Stimulated activated naive CD8-positive, alpha-beta T cell treated with anti-CD3 and anti-CD28 coated beads, Interleukin-15, amount 100 ng/mL, for 72 hours (primary cell): ENCODE data around the gene NDUFA5.
A peak's percentile ranks its signal among the peaks of the same experiment; 100 is the strongest.

Source experiments
- ATAC-seq: fragments of 150-1000 bp; cut with Tn5 transposase; 2 replicates; pipeline ENCODE4 v1.10.0; 2021; ENCODE audit warnings: mild to moderate bottlenecking, moderate library complexity
- DNase-seq, 2 donors: peaks; one replicate each; pipeline ENCODE4 v3.0.0; 2021 to 2022
- H3K27ac Mint-ChIP-seq, 2 donors: one replicate each; pipeline ENCODE4 v1.8.0; 2022; ENCODE audit warnings: mild to moderate bottlenecking in 2 of 2, mixed read lengths in 2 of 2, moderate library complexity in 2 of 2
- H3K27me3 Mint-ChIP-seq: one replicate; pipeline ENCODE4 v1.8.0; 2022; ENCODE audit warnings: mixed read lengths
- H3K4me1 Mint-ChIP-seq: one replicate; pipeline ENCODE4 v1.8.0; 2022; ENCODE audit warnings: mild to moderate bottlenecking, mixed read lengths
- H3K4me3 Mint-ChIP-seq, 2 donors: one replicate each; pipeline ENCODE4 v1.8.0; 2022; ENCODE audit warnings: mild to moderate bottlenecking in 2 of 2, mixed read lengths in 2 of 2, moderate library complexity in 1 of 2
- H3K9me3 Mint-ChIP-seq, 2 donors: one replicate each; pipeline ENCODE4 v1.8.0; 2022; ENCODE audit warnings: mixed read lengths in 2 of 2

Gene NDUFA5

DNA sequence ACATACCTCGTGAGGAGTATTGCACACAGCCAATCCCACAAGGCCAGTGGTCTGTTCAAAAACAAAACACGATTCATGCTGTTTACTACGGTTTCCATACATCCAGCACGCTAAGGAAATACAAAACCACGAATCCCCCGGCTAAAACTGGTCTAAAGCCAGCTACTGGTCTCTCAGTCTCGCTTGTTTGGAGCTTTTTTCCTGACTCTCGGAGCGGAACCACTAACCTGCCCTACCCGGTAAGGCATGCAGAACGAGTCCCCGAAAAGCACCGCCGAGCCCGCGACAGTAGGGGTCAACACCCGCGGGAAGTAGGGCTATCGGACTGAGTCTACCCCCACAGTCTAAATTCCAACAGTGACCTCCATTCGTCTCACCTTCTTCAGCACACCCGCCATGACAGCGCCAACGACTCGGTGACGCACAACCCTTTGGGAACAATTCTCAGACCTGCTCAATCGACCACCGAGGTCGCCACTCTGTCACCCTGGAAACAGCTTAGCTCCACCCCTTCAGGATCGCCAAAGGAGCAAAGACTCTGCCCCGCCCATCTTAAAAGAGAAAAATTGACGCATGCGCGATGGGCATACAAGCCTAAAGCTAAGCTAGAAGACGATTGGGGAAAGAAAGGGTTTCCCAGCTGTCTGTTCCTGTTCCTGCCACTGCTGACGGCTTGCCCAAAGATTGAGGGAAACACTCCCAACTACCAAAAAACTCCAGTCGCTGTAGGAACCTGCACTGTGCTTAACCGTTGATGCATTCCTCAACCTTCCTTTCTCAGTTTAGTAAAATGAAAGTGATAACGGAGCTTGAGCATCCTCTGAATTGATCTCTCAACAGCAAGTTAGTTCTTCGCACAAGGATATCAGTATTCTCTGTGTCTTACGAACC, at the start of gene NDUFA5:
NDUFA5 (minus strand) TSS at position 421 of the 891 bp plus-strand sequence; CDS start at position 398, 23 bp downstream.
- Mint-ChIP-seq H3K4me1 (peaks cover 10% of the 10 kb centered on the region), H3K4me3 (no peak within 1 kb of the TSS), H3K9me3 (no peaks in the 10 kb centered on the region), H3K27ac (no peak within 1 kb of the TSS), H3K27me3 (peaks cover 7% of the 10 kb centered on the region)
- peak; percentile 98 for ATAC-seq
- peak; percentile 92 to 97 for DNase-seq

DNA sequence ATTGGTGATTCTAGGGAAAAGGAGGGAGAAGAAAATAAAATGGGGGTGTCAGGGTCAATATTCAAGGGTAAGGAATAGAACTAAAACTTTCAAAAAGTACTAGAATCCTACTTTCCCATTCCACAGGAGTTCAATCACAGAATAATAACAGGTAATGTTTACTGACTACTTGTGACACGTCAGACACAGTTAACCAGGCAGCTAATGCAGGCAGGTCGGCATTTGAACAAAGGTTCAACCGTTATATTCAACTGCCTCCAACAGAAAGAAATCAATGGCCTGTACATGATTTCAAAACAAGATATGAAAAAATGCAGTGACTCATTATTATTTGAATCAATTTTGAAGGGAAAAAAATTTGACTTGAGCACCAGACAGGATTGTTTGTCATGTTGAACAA, 47.1 kb upstream of the NDUFA5 start:
- Mint-ChIP-seq H3K4me1 (no peaks in the 10 kb centered on the region), H3K4me3 (no peak overlapping the region), H3K27ac (no peak overlapping the region), H3K27me3 (peaks cover 17% of the 10 kb centered on the region), H3K9me3 (no peaks in the 10 kb centered on the region)
- DNase-seq, result no peak
- ATAC-seq, result no peak

DNA sequence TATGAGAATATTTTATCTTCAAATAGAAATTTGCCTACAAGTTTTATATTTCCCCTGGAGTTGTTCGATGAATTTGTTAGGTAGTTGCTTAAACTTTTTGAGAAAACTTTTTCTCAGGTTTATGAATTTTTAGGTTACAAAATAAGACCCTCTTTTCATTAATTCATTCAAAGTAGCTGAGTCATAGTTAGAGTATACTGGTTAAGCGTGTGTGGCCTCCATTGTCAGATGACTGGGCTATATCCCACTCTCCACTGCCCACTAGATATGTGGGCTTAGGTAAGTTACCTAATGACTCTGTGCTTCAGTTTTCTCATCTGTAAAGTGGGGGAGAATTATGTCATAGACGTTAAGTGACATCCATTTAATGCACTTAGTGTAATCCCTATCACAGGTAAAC, 45.0 kb upstream of the NDUFA5 start:
- H3K27ac Mint-ChIP-seq, result no peak overlapping the region
- H3K27me3 Mint-ChIP-seq, result peaks cover 8% of the 10 kb centered on the region
- ATAC-seq (no peak), DNase-seq (no peak)
- no peaks in the 10 kb centered on the region for H3K9me3 Mint-ChIP-seq
- H3K4me1 Mint-ChIP-seq, result no peaks in the 10 kb centered on the region
- H3K4me3 Mint-ChIP-seq, result no peak overlapping the region

DNA sequence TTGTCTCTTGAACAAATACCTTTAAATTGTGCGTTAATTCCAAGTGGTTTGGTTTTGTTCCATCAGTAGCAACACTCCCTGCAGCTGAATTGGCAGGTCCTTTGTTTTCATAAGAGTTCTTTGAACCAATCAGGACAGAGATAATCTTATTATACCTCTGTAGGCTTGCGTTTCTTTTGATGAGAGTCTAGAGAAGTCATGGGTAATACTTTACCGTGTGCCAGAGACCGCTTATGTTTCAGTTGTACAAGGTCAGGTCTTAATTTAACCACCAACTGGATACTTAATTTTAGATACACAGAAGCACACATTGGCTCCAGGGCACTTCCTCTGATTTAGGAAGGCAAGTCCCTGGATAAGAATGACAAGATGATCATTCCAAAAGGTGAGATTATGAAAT, 43.9 kb upstream of the NDUFA5 start, which contains the start of gene ASB15:
ASB15 (plus strand) TSS at position 292 of the 400 bp plus-strand sequence. CDS start 12,682 bp downstream, outside the sequence.
- H3K27ac Mint-ChIP-seq, result no peak within 1 kb of the TSS
- peaks cover 8% of the 10 kb centered on the region for H3K27me3 Mint-ChIP-seq
- H3K9me3 Mint-ChIP-seq, result no peaks in the 10 kb centered on the region
- no peaks in the 10 kb centered on the region for H3K4me1 Mint-ChIP-seq
- H3K4me3 Mint-ChIP-seq, result no peak within 1 kb of the TSS
- DNase-seq, result no peak
- no peak for ATAC-seq

DNA sequence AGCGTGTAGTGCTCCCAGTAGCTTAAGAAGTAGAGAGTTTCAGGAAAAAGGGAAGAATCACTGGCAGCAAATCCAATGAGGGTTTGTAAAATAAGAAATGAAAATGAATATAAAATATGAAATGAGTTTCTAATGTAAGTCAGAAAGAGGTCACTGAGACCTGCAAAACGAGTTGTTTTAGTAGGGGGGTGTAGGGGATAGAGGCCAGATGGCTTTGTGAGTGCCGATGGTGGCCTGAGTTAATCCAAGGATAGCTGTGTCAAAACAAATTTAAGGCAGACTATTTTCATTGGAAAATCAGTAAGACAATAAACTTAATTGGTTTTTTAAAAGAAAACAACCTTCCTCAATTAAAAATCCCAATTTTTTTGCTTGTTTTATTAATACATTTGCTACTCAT, 43.3 kb upstream of the NDUFA5 start:
- ATAC-seq (no peak), DNase-seq (no peak)
- no peak overlapping the region for H3K27ac Mint-ChIP-seq
- peaks cover 8% of the 10 kb centered on the region for H3K27me3 Mint-ChIP-seq
- no peaks in the 10 kb centered on the region for H3K4me1 Mint-ChIP-seq
- H3K4me3 Mint-ChIP-seq, result no peak overlapping the region
- H3K9me3 Mint-ChIP-seq, result no peaks in the 10 kb centered on the region

DNA sequence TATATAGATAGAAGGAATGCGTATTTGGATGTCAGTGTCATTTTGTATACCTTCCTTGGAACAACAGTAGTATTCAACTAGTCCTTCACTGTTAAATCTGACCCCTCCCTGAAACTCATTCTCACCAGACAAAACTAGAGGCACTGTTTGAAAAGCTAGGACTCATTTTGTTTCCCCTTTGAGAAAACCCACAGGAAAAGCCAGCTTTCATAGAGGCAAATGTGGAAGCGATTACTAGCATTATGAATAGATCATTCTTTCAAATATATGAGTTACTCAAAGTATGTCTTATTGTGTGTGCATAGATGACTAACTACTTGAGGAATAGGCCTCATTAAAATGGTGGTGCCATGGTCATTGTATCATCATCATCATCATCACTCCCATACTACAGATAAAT, 42.1 kb upstream of the NDUFA5 start:
- H3K4me3 Mint-ChIP-seq, result no peak overlapping the region
- ATAC-seq, result no peak

DNA sequence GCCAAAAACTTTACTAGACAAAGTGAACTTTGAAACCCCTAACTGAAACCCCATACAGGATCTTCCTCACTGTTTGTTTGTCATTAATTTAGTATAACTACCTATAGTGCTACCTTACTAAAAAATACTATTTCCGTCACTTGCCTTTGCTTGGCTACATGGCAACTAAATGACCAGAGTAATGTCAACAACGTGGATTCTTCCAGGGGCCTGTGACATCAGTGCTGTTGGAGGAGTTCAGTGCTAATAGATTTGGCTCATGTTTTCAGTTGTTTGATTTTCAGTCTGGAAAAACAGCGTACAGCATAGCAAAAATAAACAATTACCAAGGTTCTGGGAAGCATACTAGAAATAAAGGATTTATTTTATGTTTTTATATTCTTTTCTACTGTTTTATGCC, 41.0 kb upstream of the NDUFA5 start:
- Mint-ChIP-seq H3K27me3 (peaks cover 7% of the 10 kb centered on the region), H3K9me3 (no peaks in the 10 kb centered on the region), H3K27ac (no peak overlapping the region), H3K4me1 (no peaks in the 10 kb centered on the region), H3K4me3 (no peak overlapping the region)
- DNase-seq (no peak), ATAC-seq (no peak)

More for the DNA sequence above, 42.1 kb upstream of the NDUFA5 start:
- H3K9me3 Mint-ChIP-seq, result no peaks in the 10 kb centered on the region
- H3K27me3 Mint-ChIP-seq, result peaks cover 7% of the 10 kb centered on the region
- no peak for DNase-seq
- H3K27ac Mint-ChIP-seq, result no peak overlapping the region
- H3K4me1 Mint-ChIP-seq, result no peaks in the 10 kb centered on the region

DNA sequence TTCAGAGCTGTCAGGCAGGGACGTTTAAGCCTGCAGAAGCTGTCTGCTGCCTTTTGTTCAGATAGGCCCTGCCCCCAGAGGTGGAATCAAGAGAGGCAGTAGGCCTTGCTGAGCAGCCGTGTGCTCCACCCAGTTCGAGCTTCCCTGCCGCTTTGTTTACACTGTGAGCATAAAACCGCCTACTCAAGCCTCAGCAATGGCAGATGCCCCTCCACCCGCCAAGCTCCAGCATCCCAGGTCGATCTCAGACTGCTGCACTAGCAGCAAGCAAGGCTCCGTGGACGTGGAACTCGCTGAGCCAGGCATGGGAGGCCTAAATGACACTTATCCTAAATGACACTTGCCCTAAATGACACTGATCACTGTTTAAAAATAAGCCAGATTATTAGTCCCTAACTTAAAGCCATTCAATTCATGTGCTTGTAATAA, 37.2 kb upstream of the NDUFA5 start:
- peaks cover 38% of the 10 kb centered on the region for H3K27me3 Mint-ChIP-seq
- H3K4me3 Mint-ChIP-seq, result no peak overlapping the region
- H3K27ac Mint-ChIP-seq, result no peak overlapping the region
- H3K9me3 Mint-ChIP-seq, result no peaks in the 10 kb centered on the region
- no peaks in the 10 kb centered on the region for H3K4me1 Mint-ChIP-seq
- DNase-seq, result no peak
- no peak for ATAC-seq

DNA sequence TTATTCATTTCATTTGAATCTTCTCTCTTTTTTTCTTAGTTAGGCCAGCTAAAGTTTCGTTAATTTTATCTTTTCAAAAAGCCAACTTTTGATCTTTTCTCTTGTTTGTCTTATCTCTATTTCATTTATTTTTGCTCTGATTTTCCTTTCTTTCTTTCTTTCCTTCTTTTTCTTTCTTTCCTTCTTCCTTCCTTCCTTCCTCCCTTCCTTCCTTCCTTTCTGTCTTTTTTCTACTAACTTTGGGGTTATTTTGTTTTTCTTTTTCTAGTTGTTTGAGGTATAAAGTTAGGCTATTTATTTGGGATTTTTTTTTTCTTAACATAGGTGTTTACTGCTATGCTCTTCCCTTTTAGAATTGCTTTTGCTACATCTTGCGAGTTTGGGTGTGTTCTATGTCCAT, 30.8 kb upstream of the NDUFA5 start:
- Mint-ChIP-seq H3K9me3 (no peaks in the 10 kb centered on the region), H3K27ac (no peak overlapping the region), H3K4me1 (no peaks in the 10 kb centered on the region), H3K4me3 (no peak overlapping the region), H3K27me3 (peaks cover 47% of the 10 kb centered on the region)
- DNase-seq (no peak), ATAC-seq (no peak)

DNA sequence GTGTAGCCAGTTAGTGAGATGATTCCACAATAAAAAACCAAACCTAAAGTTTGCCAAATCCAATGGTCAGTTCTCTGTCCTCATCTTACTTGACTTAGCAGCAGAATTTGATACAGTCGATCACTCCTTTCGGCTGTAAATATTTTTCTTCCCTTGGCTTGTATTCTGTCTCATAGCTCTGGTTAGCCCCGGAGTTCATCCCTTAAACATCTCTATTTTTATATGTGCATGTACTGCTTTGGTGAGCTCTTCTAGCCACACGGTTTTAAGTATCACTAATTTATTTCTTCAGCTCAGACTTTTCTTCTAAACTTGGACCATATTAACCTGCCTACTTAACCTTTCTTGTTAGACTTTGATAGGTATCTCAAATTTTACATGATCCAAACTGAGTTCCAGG, 26.2 kb upstream of the NDUFA5 start:
- DNase-seq (no peak), ATAC-seq (no peak)
- Mint-ChIP-seq H3K9me3 (no peaks in the 10 kb centered on the region), H3K27ac (no peak overlapping the region), H3K4me1 (no peaks in the 10 kb centered on the region), H3K27me3 (peaks cover 33% of the 10 kb centered on the region), H3K4me3 (no peak overlapping the region)

DNA sequence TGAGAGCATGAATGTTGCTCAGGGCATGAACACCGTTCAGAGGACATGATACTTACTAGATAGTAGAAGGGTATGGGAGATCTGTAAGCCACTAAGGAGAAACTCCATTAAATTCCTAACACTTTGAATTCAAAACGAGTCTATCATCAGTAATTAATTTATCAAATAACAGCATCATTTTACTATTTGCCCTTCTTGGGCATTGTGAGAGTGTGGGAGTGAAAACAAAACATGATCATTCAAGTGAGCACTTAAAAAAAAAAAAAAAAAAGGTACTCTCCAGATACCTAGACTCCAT, 23.5 kb upstream of the NDUFA5 start:
- peaks cover 24% of the 10 kb centered on the region for H3K27me3 Mint-ChIP-seq
- no peak overlapping the region for H3K4me3 Mint-ChIP-seq
- DNase-seq, result no peak
- no peaks in the 10 kb centered on the region for H3K9me3 Mint-ChIP-seq
- H3K27ac Mint-ChIP-seq, result no peak overlapping the region
- H3K4me1 Mint-ChIP-seq, result no peaks in the 10 kb centered on the region
- no peak for ATAC-seq

DNA sequence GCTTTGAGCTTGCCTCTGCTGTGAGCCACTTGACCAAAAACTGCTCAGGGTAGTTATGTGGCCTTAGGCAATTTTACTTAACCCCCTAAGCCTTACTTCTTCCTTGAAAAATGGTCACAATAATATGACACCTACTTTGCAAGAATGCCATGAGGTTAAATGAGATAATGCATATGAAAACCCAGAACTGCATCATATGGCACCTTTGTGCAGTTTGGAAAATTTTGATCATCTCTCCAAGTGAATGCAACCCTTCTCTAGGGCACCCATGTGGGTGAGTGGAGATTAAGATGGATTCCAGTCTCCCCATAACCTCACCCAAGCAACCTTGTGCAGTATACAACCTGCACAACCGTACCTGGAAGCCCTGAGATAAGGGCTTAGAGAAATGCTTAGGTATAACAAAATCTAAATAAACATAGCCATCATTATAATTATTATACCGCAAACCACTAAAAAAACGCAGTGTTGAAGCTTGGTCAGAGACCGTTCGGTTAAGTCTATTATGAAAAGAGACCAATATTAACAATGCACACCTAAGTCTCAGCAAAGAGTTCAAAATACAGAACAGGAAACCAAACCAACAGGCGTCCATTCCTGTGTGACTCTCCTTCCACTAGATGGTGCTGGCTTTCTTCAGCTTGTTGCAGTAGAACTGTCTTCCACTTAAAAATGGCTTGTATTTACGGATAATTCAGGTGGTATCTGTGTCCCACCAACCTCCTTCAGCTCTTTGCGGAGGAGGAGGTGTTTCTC, 23.0 kb upstream of the NDUFA5 start:
- no peak for DNase-seq
- peak; percentile 57 for ATAC-seq
- no peaks in the 10 kb centered on the region for H3K4me1 Mint-ChIP-seq
- no peak overlapping the region for H3K4me3 Mint-ChIP-seq
- no peaks in the 10 kb centered on the region for H3K9me3 Mint-ChIP-seq
- peaks cover 24% of the 10 kb centered on the region for H3K27me3 Mint-ChIP-seq
- no peak overlapping the region for H3K27ac Mint-ChIP-seq

DNA sequence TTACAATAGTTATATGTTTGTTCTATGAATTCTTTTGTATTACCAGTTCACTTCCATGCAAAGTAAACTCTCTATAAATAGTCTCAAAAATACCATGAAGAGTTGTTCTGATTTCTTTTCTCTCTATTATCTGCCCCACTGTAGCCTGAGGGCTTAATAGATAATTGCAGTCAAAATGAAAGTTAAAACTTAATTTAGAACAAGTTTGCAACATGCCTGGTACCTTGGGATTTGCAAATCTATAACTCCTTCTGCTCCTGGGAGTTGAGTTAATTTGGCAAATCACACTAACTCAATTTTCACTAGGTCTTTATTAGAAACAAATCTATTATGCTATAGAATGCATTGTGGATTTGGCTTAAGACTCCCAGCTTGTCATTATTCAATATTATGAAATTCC, 21.8 kb upstream of the NDUFA5 start:
- Mint-ChIP-seq H3K9me3 (no peaks in the 10 kb centered on the region), H3K4me3 (no peak overlapping the region), H3K27ac (no peak overlapping the region), H3K4me1 (no peaks in the 10 kb centered on the region), H3K27me3 (peaks cover 24% of the 10 kb centered on the region)
- DNase-seq (no peak), ATAC-seq (no peak)

DNA sequence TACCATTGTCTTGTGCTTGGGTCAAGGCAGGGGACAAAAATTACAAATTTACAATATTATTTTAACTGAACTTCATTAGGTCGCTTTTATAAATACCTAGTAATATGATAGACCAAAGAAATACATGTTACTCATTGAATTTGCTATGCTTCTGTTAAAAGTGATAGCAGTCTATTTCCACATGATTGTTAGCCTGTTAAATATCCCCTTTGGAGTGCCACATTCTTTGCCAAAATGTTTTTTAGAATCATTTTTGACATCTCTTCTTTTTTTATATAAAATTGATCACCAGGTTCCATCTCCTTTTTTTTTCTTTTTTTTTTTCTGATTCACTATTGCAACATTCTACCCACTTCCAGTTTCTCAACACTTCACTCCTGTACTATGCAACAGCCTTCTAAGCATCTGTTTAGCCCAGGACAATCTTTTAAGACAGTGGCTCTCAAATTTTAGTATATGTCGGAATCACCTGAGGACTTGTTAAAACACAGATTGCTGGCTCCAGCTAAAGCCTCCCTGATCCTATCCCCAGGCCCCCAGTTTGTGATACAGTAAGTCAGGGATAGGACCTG, 16.4 kb upstream of the NDUFA5 start:
- DNase-seq (no peak), ATAC-seq (no peak)
- no peaks in the 10 kb centered on the region for H3K9me3 Mint-ChIP-seq
- H3K4me3 Mint-ChIP-seq, result no peak overlapping the region
- peak overlapping the region in 1 of 2 donors; percentile 15 for H3K27ac Mint-ChIP-seq
- H3K4me1 Mint-ChIP-seq, result no peaks in the 10 kb centered on the region
- H3K27me3 Mint-ChIP-seq, result no peaks in the 10 kb centered on the region

DNA sequence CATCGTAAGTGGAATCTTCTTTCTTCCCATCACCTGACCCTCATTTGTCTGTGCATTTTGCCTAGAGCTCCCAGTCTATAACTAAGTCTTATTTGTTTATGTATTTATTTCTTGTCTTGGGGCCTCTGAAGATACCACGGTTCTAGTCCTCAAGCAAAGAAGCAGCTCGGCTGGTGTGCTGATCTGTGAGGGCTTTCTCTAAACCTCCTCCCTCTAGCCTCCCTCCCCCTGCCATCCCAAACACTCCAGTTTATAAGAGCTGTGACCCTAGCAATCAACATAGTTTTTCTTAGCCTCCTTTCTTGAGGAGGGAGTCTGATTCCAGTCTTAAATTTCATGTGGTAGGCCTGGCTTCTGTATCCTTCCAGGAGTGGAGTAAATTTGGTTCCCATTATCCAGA, 15.7 kb upstream of the NDUFA5 start:
- no peak overlapping the region for H3K27ac Mint-ChIP-seq
- H3K4me3 Mint-ChIP-seq, result no peak overlapping the region
- H3K27me3 Mint-ChIP-seq, result no peaks in the 10 kb centered on the region

DNA sequence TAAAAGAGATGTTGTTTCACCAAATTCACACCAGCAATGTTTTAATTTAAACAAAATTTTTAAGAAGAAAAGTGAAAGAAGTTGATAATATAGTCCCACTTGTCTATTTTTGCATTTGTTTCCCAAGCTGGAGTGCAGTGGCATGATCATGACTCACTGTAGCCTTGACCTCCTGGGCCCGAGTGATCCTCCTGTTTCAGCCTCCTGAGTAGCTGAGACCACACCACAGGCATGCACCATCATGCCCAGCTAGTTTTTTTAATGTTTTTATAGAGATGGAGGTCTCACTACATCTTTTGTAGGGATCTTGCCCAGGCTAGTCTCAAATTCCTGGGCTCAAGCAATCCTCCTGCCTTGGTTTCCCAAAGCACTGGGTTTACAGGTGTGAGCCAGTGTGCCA, 14.1 kb upstream of the NDUFA5 start:
- Mint-ChIP-seq H3K27me3 (peaks cover 6% of the 10 kb centered on the region), H3K27ac (no peak overlapping the region), H3K4me3 (no peak overlapping the region), H3K9me3 (no peaks in the 10 kb centered on the region), H3K4me1 (no peaks in the 10 kb centered on the region)
- ATAC-seq (no peak), DNase-seq (no peak)

More for the DNA sequence above, 15.7 kb upstream of the NDUFA5 start:
- Mint-ChIP-seq H3K4me1 (no peaks in the 10 kb centered on the region), H3K9me3 (no peaks in the 10 kb centered on the region)
- no peak for DNase-seq
- ATAC-seq, result no peak
